SK-N-MC (cell line): Measurements from ENCODE around the gene GCA.

Source experiments
- EZH2 ChIP-seq: fragments of 200-600 bp; sonication (generic); IDR thresholded peaks from one replicate; pipeline ENCODE4 v1.6.1; 2017; ENCODE audit warnings: antibody characterized with exemption
- POLR2AphosphoS5 ChIP-seq: IDR thresholded peaks from 2 replicates; pipeline ENCODE4 v1.6.1; 2012; ENCODE audit warnings: mild to moderate bottlenecking, low read depth, low read length, borderline replicate concordance

GRCh38 chr2:162320864-162321517 lies 22.9 kb upstream of the GCA start:
- TF ChIP-seq EZH2, result no peak
- no peak for TF ChIP-seq POLR2AphosphoS5
